K562 (cell line): ENCODE data around the gene HDC. TPM values are rescaled to one million over a fixed set of nuclear protein-coding genes. Genes with fewer than 3 reads are reported as not detected.

Experiments
- ATAC-seq: fragments of 200-7000 bp; cut with Tn5 transposase; 3 replicates; pipeline ENCODE4 v1.9.1; 2020; ENCODE audit warnings: moderate library complexity
- BruUV-seq: library from RNA; stranded (reverse); fragments of 400-500 nt; replicated peaks from 2 replicates; lab custom pipeline; 2021; lab: Mats Ljungman, UMichigan
- CTCF ChIA-PET: fragments of 300-600 bp; formaldehyde crosslinking; extraction: SDS; loops from one replicate; lab custom pipeline; 2021; ENCODE audit warnings: low intra/inter-chr PET ratio; lab: Yijun Ruan, JAX
- POLR2A ChIA-PET: fragments of 300-600, 350-650 bp; sonication (Branson Sonifier 250); formaldehyde crosslinking; extraction: SDS; loops from one replicate; lab custom pipeline; 2021; ENCODE audit warnings: antibody characterized with exemption, inconsistent platforms; lab: Yijun Ruan, JAX
- DNase-seq, 4 experiments: peaks; one replicate each; pipeline versions ENCODE4 v3.0.0 to v3.0.0-alpha.2; 2011 to 2018; ENCODE audit warnings: low spot score in 3 of 4, mixed read lengths in 3 of 4; ENCODE audit errors: extremely low read depth in 1 of 4
- FAIRE-seq: peaks from 2 replicates; lab custom pipeline; 2011; peaks lifted over from hg19 to GRCh38; lab: Jason Lieb, UNC
- H2AFZ ChIP-seq: 2 replicates; pipeline ENCODE4 v1.6.0; 2011; ENCODE audit warnings: low read depth, low read length, control low read depth, inconsistent platforms
- H3K27ac ChIP-seq: fragments of 200-600 bp; 3 replicates; pipeline ENCODE4 v1.8.0; 2011; ENCODE audit warnings: low read depth, mild to moderate bottlenecking, control low read depth, inconsistent platforms, low read length, moderate library complexity, mixed read lengths; ENCODE audit errors: extremely low read depth
- H3K27me3 ChIP-seq, 2 experiments: fragments of 300-600 bp in 1 of 2; 2 replicates in 1 of 2; 3 replicates in 1 of 2; pipeline versions ENCODE4 v1.6.0 to v1.8.0; 2011; ENCODE audit warnings: inconsistent platforms in 2 of 2, low read length in 2 of 2, mild to moderate bottlenecking in 1 of 2, mixed read lengths in 1 of 2, moderate library complexity in 1 of 2; ENCODE audit not compliant: control insufficient read depth in 2 of 2, insufficient read depth in 2 of 2
- H3K36me3 ChIP-seq: fragments of 300-600 bp; 3 replicates; pipeline ENCODE4 v1.8.0; 2011; ENCODE audit warnings: mild to moderate bottlenecking, low read length, inconsistent platforms; ENCODE audit not compliant: control insufficient read depth, insufficient read depth
- H3K4me1 ChIP-seq, 2 experiments: fragments of 200-600 bp in 1 of 2; replicated peaks in 1 of 2; 2 replicates in 1 of 2; 3 replicates in 1 of 2; pipeline versions ENCODE4 v1.5.1 to v1.8.0; 2011; ENCODE audit warnings: inconsistent platforms in 2 of 2, low read length in 2 of 2, mild to moderate bottlenecking in 1 of 2, mixed read lengths in 1 of 2, moderate library complexity in 1 of 2; ENCODE audit not compliant: control insufficient read depth in 2 of 2, insufficient read depth in 2 of 2
- H3K4me2 ChIP-seq: 2 replicates; pipeline ENCODE4 v1.6.1; 2011; ENCODE audit warnings: low read length, control low read depth, inconsistent platforms, mixed read lengths; ENCODE audit not compliant: insufficient read depth
- H3K4me3 ChIP-seq: fragments of 200-600 bp; sonication (generic), shearing (Covaris generic); 2 replicates; pipeline ENCODE4 v1.5.1; 2016; ENCODE audit warnings: control low read depth, inconsistent platforms
- H3K79me2 ChIP-seq: fragments of 200-600 bp; 3 replicates; pipeline ENCODE4 v1.8.0; 2011; ENCODE audit warnings: low read length, inconsistent platforms; ENCODE audit not compliant: control insufficient read depth, insufficient read depth
- H3K9ac ChIP-seq, 2 experiments: 2 replicates each; pipeline versions ENCODE4 v1.6.0 to v1.6.1; 2011; ENCODE audit warnings: low read depth in 2 of 2, low read length in 2 of 2, control low read depth in 1 of 2, inconsistent platforms in 1 of 2, mild to moderate bottlenecking in 1 of 2, mixed read lengths in 1 of 2; ENCODE audit not compliant: insufficient read depth in 1 of 2
- H3K9me1 ChIP-seq: one replicate; pipeline ENCODE4 v1.6.0; 2011; ENCODE audit warnings: inconsistent platforms, mild to moderate bottlenecking, low read length, moderate library complexity; ENCODE audit not compliant: control insufficient read depth, insufficient read depth
- H3K9me3 ChIP-seq: replicated peaks from 2 replicates; pipeline ENCODE4 v1.5.1; 2011; ENCODE audit warnings: low read depth, low read length, inconsistent platforms; ENCODE audit not compliant: control insufficient read depth, insufficient read depth
- H4K20me1 ChIP-seq: replicated peaks from 2 replicates; pipeline ENCODE4 v1.6.1; 2011; ENCODE audit warnings: low read length, inconsistent platforms, mixed read lengths; ENCODE audit not compliant: control insufficient read depth, insufficient read depth
- CCAR2 ChIP-seq: fragments of 200-400 bp; formaldehyde crosslinking; IDR thresholded peaks from 2 replicates; pipeline ENCODE4 v1.6.1; 2017; ENCODE audit warnings: mild to moderate bottlenecking, low read depth, low read length
- CXXC5 ChIP-seq: fragments of 250-450 bp; sonication (Bioruptor Pico); IDR thresholded peaks from 2 replicates; pipeline ENCODE4 v1.8.0; 2022; ENCODE audit warnings: inconsistent platforms, mild to moderate bottlenecking, moderate library complexity
- DDX20 ChIP-seq: fragments of 450-650 bp; IDR thresholded peaks from 2 replicates; pipeline ENCODE4 v1.6.1; 2016; ENCODE audit warnings: missing genetic modification characterization, low read depth, mild to moderate bottlenecking, missing compliant biosample characterization, moderate library complexity
- MCM5 ChIP-seq: fragments of 450-650 bp; IDR thresholded peaks from 2 replicates; pipeline ENCODE4 v1.6.1; 2016; ENCODE audit warnings: low read depth
- SIN3A ChIP-seq, 2 experiments: fragments of 150-350 bp in 1 of 2; IDR thresholded peaks; 2 replicates each; pipeline ENCODE4 v1.6.1; 2011 to 2016; ENCODE audit warnings: borderline replicate concordance in 2 of 2, low read depth in 2 of 2, low read length in 2 of 2, mild to moderate bottlenecking in 2 of 2, moderate library complexity in 2 of 2; ENCODE audit not compliant: control insufficient read depth in 1 of 2
- SMARCA4 ChIP-seq: fragments of 450-650 bp; IDR thresholded peaks from 2 replicates; pipeline ENCODE4 v1.6.1; 2016
- ZNF143 ChIP-seq: sonication (generic); formaldehyde crosslinking; IDR thresholded peaks from 2 replicates; pipeline ENCODE4 v1.9.0; 2022; ENCODE audit warnings: mild to moderate bottlenecking, missing genetic modification reagents
- ZNF184 ChIP-seq: sonication (generic); formaldehyde crosslinking; IDR thresholded peaks from 2 replicates; pipeline ENCODE4 v1.5.0; 2020; ENCODE audit warnings: missing genetic modification reagents
- ZNF263 ChIP-seq: sonication (generic); formaldehyde crosslinking; IDR thresholded peaks from 2 replicates; pipeline ENCODE4 v1.8.0; 2022; ENCODE audit warnings: mild to moderate bottlenecking, missing genetic modification reagents, borderline replicate concordance
- ZNF77 ChIP-seq: fragments of 250-450 bp; sonication (Bioruptor Pico); IDR thresholded peaks from 2 replicates; pipeline ENCODE4 v1.5.0; 2020
- ZSCAN32 ChIP-seq: fragments of 450-650 bp; formaldehyde crosslinking; IDR thresholded peaks from 2 replicates; pipeline ENCODE4 v1.4.0; 2020; ENCODE audit warnings: mild to moderate bottlenecking, moderate library complexity
- WGBS: fragments of 100-300 bp; shearing (Covaris generic); methylation state at CpG from one replicate; pipeline ENCODE4 v1.1.6; 2016; ENCODE audit warnings: low coverage, mixed read lengths; ENCODE audit not compliant: insufficient coverage; ENCODE audit errors: missing lambda C conversion rate; 5-methylcytosine and 5-hydroxymethylcytosine counted together
- in situ Hi-C: fragments of 300-500 bp; cut with MboI; formaldehyde crosslinking; loops from 4 replicates; pipeline ENCODE4 v1.15.0; 2018; ENCODE audit warnings: inconsistent platforms, mixed read lengths
- intact Hi-C: fragments of 100-400 bp; cut with micrococcal nuclease; formaldehyde crosslinking; loops from 2 replicates; pipeline ENCODE4 v1.14.2; 2022
- polyA plus RNA-seq, 8 experiments: library from polyadenylated mRNA; depleted of rRNA in 4 of 8; stranded (reverse) in 5 of 8; unstranded in 3 of 8; fragments of >200 nt; fragmentation: Nextera tagmentation in 2 of 8; fragmentation: Illumina TruSeq in 1 of 8; extraction: Ambion mirVana in 2 of 8; extraction: Trizol in 1 of 8; gene quantifications; 2 replicates each; pipeline versions ENCODE4 v1.2.1 to v1.2.3, GENCODE V29; 2011 to 2014; ENCODE audit warnings: inconsistent platforms in 1 of 8, missing spikeins in 1 of 8
- total RNA-seq, 7 experiments: library from RNA; depleted of rRNA in 6 of 7; stranded (reverse); fragments of >200 nt in 6 of 7; fragmentation: Illumina TruSeq in 2 of 7; extraction: Trizol in 2 of 7; gene quantifications; 2 replicates each; pipeline versions ENCODE4 v1.2.1 to v1.2.3, GENCODE V29; 2011 to 2021; ENCODE audit warnings: low replicate concordance in 1 of 7
- TF ChIP-seq, protein P1 (sequence below): sonication (generic); formaldehyde crosslinking; IDR thresholded peaks from 2 replicates; pipeline ENCODE4 v1.8.0; 2022; ENCODE audit warnings: mild to moderate bottlenecking, missing genetic modification reagents
- TF ChIP-seq, protein P2 (sequence below): fragments of 250-450 bp; sonication (Bioruptor Pico); IDR thresholded peaks from 2 replicates; pipeline ENCODE4 v1.5.1; 2021; ENCODE audit warnings: mild to moderate bottlenecking
- TF ChIP-seq, protein P3 (sequence below): fragments of 250-450 bp; sonication (Bioruptor Pico); IDR thresholded peaks from 2 replicates; pipeline ENCODE4 v1.5.0; 2020; ENCODE audit warnings: mild to moderate bottlenecking, borderline replicate concordance
- TF ChIP-seq, protein P4 (sequence below): fragments of 450-650 bp; conservative IDR thresholded peaks from 2 replicates; pipeline ENCODE4 v1.6.1; 2016; ENCODE audit warnings: missing genetic modification characterization, low read depth, mild to moderate bottlenecking, missing compliant biosample characterization, moderate library complexity
- TF ChIP-seq, protein P5 (sequence below): fragments of 450-650 bp; IDR thresholded peaks from 2 replicates; pipeline ENCODE4 v1.6.1; 2016; ENCODE audit warnings: missing biosample characterization, missing genetic modification characterization

The HDC gene
- total and polyA plus RNA-seq, 9 of the 15 experiments (the other 6 are each of a cell fraction or from before 2014, with no cell fraction given) = 0.26 to 5.3 (median 0.99) TPM

DNA sequence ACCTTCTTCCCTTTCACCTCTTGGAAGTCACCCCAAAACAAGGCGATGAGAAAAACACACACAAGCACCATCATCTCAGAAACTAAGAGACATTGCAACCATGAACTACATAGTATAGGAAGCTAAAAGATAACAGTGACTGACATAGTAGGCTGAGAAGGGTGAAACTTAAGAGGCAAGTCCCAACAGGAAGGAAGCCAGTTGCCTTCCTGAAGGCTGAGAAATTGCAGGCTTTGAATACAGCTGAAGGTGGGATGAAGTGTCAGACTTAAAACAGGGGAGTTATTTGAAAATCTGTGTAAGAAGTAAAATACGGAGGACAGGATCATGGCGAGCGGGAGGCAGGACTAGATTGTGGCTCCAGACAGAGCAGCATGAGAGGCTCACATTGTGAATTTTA is 55.7 kb downstream of the HDC start:
- no peak overlapping the region for H3K27ac ChIP-seq
- no TSS peak for BruUV-seq
- H3K27me3 ChIP-seq = no peaks in the 10 kb centered on the region
- H4K20me1 ChIP-seq = no peaks in the 10 kb centered on the region
- peaks cover 40% of the 10 kb centered on the region for H3K36me3 ChIP-seq
- no peak overlapping the region for H3K4me2 ChIP-seq
- no peak overlapping the region for H2AFZ ChIP-seq
- in situ Hi-C loops (no loop called here), intact Hi-C loops (no loop called here)
- no peaks in the 10 kb centered on the region for H3K79me2 ChIP-seq
- no peaks in the 10 kb centered on the region for H3K9me1 ChIP-seq
- FAIRE-seq (no peak), DNase-seq (no peak), ATAC-seq (no peak)
- no peaks in the 10 kb centered on the region for H3K9me3 ChIP-seq
- whole genome bisulfite sequencing = 96% methylated on average over 4 of the region's 4 CpGs
- CTCF ChIA-PET = interaction anchor here (0.6 kb wide), 1 partner anchor 484 kb away, joined by 4 read pairs; no protein-coding TSS in a partner anchor
- no peak overlapping the region for H3K4me3 ChIP-seq
- POLR2A ChIA-PET = interaction anchor here (0.6 to 1.3 kb wide), 4 partner anchors 11 to 214 kb away, joined by 3 to 4 read pairs (median 3); partner anchors contain the start of gene USP8
- no peak overlapping the region for H3K9ac ChIP-seq
- no peaks in the 10 kb centered on the region; a peak in 1 of 5 replicates for H3K4me1 ChIP-seq
- TF ChIP-seq, protein P1, sequence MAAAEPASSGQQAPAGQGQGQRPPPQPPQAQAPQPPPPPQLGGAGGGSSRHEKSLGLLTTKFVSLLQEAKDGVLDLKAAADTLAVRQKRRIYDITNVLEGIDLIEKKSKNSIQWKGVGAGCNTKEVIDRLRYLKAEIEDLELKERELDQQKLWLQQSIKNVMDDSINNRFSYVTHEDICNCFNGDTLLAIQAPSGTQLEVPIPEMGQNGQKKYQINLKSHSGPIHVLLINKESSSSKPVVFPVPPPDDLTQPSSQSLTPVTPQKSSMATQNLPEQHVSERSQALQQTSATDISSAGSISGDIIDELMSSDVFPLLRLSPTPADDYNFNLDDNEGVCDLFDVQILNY (CRISPR knock-in tag) = no peak
- TF ChIP-seq, protein P2, sequence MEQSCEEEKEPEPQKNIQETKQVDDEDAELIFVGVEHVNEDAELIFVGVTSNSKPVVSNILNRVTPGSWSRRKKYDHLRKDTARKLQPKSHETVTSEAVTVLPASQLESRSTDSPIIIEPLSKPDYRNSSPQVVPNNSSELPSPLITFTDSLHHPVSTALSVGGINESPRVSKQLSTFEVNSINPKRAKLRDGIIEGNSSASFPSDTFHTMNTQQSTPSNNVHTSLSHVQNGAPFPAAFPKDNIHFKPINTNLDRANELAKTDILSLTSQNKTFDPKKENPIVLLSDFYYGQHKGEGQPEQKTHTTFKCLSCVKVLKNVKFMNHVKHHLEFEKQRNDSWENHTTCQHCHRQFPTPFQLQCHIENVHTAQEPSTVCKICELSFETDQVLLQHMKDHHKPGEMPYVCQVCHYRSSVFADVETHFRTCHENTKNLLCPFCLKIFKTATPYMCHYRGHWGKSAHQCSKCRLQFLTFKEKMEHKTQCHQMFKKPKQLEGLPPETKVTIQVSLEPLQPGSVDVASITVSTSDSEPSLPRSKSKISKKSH (CRISPR knock-in tag) = no peak
- TF ChIP-seq ZSCAN32 (CRISPR knock-in tag) = no peak
- TF ChIP-seq ZNF263 = no peak
- TF ChIP-seq, protein P3, sequence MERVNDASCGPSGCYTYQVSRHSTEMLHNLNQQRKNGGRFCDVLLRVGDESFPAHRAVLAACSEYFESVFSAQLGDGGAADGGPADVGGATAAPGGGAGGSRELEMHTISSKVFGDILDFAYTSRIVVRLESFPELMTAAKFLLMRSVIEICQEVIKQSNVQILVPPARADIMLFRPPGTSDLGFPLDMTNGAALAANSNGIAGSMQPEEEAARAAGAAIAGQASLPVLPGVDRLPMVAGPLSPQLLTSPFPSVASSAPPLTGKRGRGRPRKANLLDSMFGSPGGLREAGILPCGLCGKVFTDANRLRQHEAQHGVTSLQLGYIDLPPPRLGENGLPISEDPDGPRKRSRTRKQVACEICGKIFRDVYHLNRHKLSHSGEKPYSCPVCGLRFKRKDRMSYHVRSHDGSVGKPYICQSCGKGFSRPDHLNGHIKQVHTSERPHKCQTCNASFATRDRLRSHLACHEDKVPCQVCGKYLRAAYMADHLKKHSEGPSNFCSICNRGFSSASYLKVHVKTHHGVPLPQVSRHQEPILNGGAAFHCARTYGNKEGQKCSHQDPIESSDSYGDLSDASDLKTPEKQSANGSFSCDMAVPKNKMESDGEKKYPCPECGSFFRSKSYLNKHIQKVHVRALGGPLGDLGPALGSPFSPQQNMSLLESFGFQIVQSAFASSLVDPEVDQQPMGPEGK = no peak
- TF ChIP-seq, protein P4, sequence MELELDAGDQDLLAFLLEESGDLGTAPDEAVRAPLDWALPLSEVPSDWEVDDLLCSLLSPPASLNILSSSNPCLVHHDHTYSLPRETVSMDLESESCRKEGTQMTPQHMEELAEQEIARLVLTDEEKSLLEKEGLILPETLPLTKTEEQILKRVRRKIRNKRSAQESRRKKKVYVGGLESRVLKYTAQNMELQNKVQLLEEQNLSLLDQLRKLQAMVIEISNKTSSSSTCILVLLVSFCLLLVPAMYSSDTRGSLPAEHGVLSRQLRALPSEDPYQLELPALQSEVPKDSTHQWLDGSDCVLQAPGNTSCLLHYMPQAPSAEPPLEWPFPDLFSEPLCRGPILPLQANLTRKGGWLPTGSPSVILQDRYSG = no peak
- TF ChIP-seq ZNF77 = no peak
- TF ChIP-seq MCM5 = no peak
- TF ChIP-seq DDX20 (tag) = no peak
- TF ChIP-seq SMARCA4 = no peak
- TF ChIP-seq ZNF184 (CRISPR knock-in tag) = no peak
- TF ChIP-seq, protein P5, sequence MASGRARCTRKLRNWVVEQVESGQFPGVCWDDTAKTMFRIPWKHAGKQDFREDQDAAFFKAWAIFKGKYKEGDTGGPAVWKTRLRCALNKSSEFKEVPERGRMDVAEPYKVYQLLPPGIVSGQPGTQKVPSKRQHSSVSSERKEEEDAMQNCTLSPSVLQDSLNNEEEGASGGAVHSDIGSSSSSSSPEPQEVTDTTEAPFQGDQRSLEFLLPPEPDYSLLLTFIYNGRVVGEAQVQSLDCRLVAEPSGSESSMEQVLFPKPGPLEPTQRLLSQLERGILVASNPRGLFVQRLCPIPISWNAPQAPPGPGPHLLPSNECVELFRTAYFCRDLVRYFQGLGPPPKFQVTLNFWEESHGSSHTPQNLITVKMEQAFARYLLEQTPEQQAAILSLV (tag) = no peak
- no peak for TF ChIP-seq CXXC5
- TF ChIP-seq CCAR2 = no peak
- TF ChIP-seq SIN3A (IDR thresholded peaks at IDR 0.05; ENCODE audit: borderline replicate concordance in 2 of 2, control insufficient read depth in 1 of 2, low read depth in 2 of 2, low read length in 2 of 2) = no peak
- no peak for TF ChIP-seq ZNF143 (CRISPR knock-in tag)
